Omental fat pad (tissue), 4 donors: ENCODE results near the gene CARD18. TPM values are rescaled to one million over a fixed set of nuclear protein-coding genes. Genes with fewer than 3 reads are reported as not detected.

Experiments
- ATAC-seq: fragments of 150-250 bp; one replicate; pipeline ENCODE4 v1.9.1; 2016; ENCODE audit warnings: mild to moderate bottlenecking, moderate library complexity; ENCODE audit not compliant: low FRiP score
- DNase-seq: peaks from one replicate; pipeline ENCODE4 v3.0.0-alpha.2; 2019; ENCODE audit warnings: low spot score
- total RNA-seq, 4 donors: library from RNA; depleted of rRNA; stranded (reverse); fragments of >200 nt; gene quantifications; one replicate each; pipeline ENCODE4 v1.1.0, GENCODE V29; 2016
- TF ChIP-seq, protein P1 (sequence below), 3 donors: fragments of 450-650 bp; IDR thresholded peaks; one replicate each; pipeline ENCODE4 v1.5.1; 2016 to 2017; ENCODE audit warnings: antibody characterized with exemption in 3 of 3, mild to moderate bottlenecking in 3 of 3, moderate library complexity in 2 of 3

CARD18 gene
- total RNA-seq, 4 donors from 2014 or later, result not detected

DNA sequence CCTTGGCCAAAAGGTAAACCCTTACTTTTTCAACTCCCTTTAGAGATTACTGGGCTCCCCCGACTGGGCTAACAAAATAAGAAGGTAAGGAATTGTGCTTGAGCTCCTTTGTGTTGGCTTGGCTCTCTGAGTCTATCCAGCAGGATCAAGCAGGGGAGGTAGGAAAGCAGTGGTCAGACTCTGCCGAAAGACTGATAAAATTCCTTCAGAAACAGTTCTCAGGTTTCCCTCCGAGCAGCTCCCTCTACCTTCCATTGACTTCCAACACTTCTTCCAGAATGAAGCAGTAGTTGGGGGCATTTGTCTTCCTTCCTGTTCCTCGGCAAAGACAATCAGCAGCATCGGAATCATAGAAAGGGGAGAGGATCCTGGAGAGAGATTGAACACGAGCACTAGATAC is 16.1 kb upstream of the CARD18 start:
- DNase-seq, result no peak
- ATAC-seq, result no peak
- TF ChIP-seq, protein P1, sequence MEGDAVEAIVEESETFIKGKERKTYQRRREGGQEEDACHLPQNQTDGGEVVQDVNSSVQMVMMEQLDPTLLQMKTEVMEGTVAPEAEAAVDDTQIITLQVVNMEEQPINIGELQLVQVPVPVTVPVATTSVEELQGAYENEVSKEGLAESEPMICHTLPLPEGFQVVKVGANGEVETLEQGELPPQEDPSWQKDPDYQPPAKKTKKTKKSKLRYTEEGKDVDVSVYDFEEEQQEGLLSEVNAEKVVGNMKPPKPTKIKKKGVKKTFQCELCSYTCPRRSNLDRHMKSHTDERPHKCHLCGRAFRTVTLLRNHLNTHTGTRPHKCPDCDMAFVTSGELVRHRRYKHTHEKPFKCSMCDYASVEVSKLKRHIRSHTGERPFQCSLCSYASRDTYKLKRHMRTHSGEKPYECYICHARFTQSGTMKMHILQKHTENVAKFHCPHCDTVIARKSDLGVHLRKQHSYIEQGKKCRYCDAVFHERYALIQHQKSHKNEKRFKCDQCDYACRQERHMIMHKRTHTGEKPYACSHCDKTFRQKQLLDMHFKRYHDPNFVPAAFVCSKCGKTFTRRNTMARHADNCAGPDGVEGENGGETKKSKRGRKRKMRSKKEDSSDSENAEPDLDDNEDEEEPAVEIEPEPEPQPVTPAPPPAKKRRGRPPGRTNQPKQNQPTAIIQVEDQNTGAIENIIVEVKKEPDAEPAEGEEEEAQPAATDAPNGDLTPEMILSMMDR (IDR thresholded peaks at IDR 0.05), result no peak

DNA sequence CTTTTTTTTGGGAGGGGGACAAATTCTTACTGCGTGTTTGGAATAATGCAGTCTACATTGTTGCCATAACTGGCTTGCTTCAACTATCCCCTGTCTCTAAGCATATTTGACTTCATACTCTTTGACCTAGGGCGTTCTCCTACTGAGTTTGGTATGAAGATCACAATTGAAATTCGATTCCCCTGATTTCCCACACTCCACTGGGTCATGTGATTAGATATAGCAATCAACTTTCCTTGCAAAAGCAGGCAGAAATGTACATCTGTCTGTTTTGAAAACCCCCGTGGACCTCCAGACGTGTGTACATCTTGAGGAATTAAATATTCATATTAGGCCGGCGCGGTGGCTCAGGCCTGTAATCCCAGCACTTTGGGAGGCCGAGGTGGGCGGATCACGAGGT is 13.8 kb upstream of the CARD18 start:
- TF ChIP-seq, protein P1 (IDR thresholded peaks at IDR 0.05), result no peak
- ATAC-seq, result no peak
- no peak for DNase-seq

DNA sequence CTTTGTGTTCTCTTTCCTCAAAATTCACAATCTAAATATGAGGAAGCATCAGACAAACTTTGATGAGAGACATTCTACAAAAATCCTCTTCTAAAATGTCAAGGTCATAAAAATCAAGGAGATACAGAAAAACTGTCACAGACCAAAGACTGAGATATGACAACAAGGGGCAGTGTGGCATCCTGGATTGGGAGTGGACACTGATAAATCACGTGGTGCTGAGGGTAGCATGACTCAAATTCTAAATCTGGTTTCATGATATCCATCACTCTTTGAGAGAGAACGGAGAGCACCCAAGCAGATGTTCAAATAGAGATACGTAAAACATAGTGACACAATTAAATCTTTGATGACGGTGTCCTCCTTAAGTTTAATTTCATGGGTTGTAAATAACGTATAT is 13.0 kb upstream of the CARD18 start:
- TF ChIP-seq, protein P1 (IDR thresholded peaks at IDR 0.05), result no peak
- ATAC-seq (no peak), DNase-seq (no peak)

DNA sequence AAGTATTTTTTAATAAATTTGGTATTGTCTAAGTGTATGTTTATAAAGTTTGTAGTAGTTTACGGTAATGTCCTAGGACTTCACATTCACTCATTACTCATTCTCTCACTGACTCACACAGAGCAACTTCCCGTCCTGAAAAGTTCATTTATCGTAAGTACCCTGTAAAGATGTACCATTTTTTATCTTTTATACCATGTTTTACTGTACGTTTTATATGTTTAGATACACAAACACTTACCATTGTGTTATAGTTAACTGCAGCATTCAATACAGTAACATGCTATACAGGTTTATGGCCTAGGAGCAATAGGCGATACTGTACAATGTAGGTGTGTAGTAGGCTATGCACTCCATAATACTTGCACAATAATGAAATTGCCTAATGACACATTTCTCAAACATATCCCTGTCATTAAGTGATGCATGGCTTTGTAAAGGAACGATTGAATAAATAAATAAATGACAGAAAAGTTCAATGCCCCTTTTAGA is 12.5 kb upstream of the CARD18 start:
- DNase-seq, result no peak
- TF ChIP-seq, protein P1 (IDR thresholded peaks at IDR 0.05), result no peak
- ATAC-seq, result no peak

DNA sequence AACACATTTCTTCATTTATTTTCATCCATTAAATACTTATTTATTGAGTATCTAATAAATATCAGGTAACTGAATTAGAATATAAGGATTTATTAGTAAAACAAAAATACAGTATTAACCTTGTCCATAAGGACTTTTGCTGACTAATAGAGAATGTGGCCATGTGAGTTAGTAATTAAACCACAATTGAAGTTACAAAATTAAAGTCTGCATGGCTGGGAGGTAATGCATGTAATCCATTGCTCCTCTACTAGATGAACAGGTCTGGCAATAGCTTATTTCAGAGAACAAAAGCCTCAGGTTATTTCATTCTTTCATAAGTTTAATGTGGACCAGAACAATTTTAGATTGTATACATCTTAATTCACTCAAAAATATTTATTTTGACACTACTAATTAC is 9.9 kb upstream of the CARD18 start:
- ATAC-seq (no peak), DNase-seq (no peak)
- TF ChIP-seq, protein P1 (IDR thresholded peaks at IDR 0.05), result no peak

DNA sequence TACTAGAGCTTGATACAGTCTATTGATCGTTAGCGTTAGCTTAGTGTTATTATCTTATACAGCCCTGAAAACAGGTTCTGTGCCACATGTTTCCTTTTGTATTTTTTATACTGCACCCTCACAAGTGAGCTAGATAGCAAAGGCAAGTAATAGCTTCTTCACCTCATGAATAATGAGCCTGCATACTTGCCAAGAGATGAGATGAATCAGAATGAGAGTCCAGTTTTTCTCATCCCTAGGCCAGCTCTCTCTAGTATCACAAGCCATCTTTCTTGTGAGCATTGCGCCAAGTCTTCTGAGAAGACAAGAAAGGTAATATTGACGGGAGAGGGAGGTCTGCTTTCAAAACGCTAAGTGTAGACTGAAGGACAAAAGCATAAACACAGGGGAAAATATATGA is 8.7 kb upstream of the CARD18 start:
- ATAC-seq (no peak), DNase-seq (no peak)
- TF ChIP-seq, protein P1 (IDR thresholded peaks at IDR 0.05), result no peak

DNA sequence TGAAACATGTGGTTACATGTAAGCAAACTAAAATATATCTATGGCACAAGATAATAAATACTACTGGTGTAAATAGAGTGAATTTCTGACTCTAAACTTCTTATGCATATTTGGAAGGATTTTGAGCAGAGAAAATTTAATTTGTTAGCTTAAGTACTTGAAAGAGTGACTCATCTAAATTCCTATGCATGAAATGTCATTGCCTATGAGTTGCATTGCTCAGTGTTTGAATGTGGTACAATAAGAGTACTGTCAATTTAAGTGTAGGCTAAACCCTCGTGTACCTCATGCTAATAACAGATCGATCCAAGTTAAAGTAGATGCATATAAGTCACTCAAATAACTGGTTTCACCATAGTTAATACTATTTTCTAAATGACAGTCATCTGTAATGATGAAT is 5.3 kb upstream of the CARD18 start:
- ATAC-seq (no peak), DNase-seq (no peak)
- TF ChIP-seq, protein P1 (IDR thresholded peaks at IDR 0.05), result no peak
